ENCODE results near the gene AKR1A1. TPM values are rescaled to one million over a fixed set of nuclear protein-coding genes. Genes with fewer than 3 reads are reported as not detected.

The AKR1A1 gene
- total RNA-seq, 1 donor from 2014 or later: 175 TPM

GRCh38 chr1:45566722-45567121 is 16.1 kb downstream of the AKR1A1 start:
- Mint-ChIP-seq H3K4me1 (ENCODE audit: unreplicated experiment) (peaks cover 4% of the 10 kb centered on the region), H3K27ac (ENCODE audit: unreplicated experiment) (no peak overlapping the region), H3K9me3 (ENCODE audit: unreplicated experiment) (no peaks in the 10 kb centered on the region), H3K27me3 (ENCODE audit: unreplicated experiment) (no peaks in the 10 kb centered on the region), H3K36me3 (ENCODE audit: unreplicated experiment) (peaks cover 28% of the 10 kb centered on the region), H3K4me3 (ENCODE audit: unreplicated experiment) (no peak overlapping the region)
- TF ChIP-seq CTCF (IDR thresholded peaks at IDR 0.05): no peak
- DNase-seq (ENCODE audit: extremely low spot score, unreplicated experiment): no peak

GRCh38 chr1:45567911-45568310 is 17.3 kb downstream of the AKR1A1 start:
- Mint-ChIP-seq H3K4me3 (ENCODE audit: unreplicated experiment) (no peak overlapping the region), H3K4me1 (ENCODE audit: unreplicated experiment) (peaks cover 4% of the 10 kb centered on the region), H3K27ac (ENCODE audit: unreplicated experiment) (no peak overlapping the region), H3K27me3 (ENCODE audit: unreplicated experiment) (no peaks in the 10 kb centered on the region), H3K36me3 (ENCODE audit: unreplicated experiment) (peaks cover 24% of the 10 kb centered on the region), H3K9me3 (ENCODE audit: unreplicated experiment) (no peaks in the 10 kb centered on the region)
- no peak for DNase-seq (ENCODE audit: extremely low spot score, unreplicated experiment)
- no peak for TF ChIP-seq CTCF (IDR thresholded peaks at IDR 0.05)

- no peak for TF ChIP-seq CTCF (IDR thresholded peaks at IDR 0.05)
- DNase-seq (ENCODE audit: extremely low spot score, unreplicated experiment): no peak
- no peak overlapping the region for H3K4me3 Mint-ChIP-seq (ENCODE audit: unreplicated experiment)
- H3K9me3 Mint-ChIP-seq (ENCODE audit: unreplicated experiment): no peaks in the 10 kb centered on the region
- peaks cover 23% of the 10 kb centered on the region for H3K36me3 Mint-ChIP-seq (ENCODE audit: unreplicated experiment)
- H3K27ac Mint-ChIP-seq (ENCODE audit: unreplicated experiment): no peak overlapping the region
- peaks cover 4% of the 10 kb centered on the region for H3K4me1 Mint-ChIP-seq (ENCODE audit: unreplicated experiment)
- H3K27me3 Mint-ChIP-seq (ENCODE audit: unreplicated experiment): no peaks in the 10 kb centered on the region
Measured at GRCh38 chr1:45568421-45568820, 17.8 kb downstream of the AKR1A1 start.

GRCh38 chr1:45569571-45569961 is 18.9 kb downstream of the AKR1A1 start:
- H3K4me1 Mint-ChIP-seq (ENCODE audit: unreplicated experiment): no peaks in the 10 kb centered on the region
- no peaks in the 10 kb centered on the region for H3K27me3 Mint-ChIP-seq (ENCODE audit: unreplicated experiment)
- no peak for TF ChIP-seq CTCF (IDR thresholded peaks at IDR 0.05)
- H3K36me3 Mint-ChIP-seq (ENCODE audit: unreplicated experiment): peaks cover 19% of the 10 kb centered on the region
- no peaks in the 10 kb centered on the region for H3K9me3 Mint-ChIP-seq (ENCODE audit: unreplicated experiment)
- H3K27ac Mint-ChIP-seq (ENCODE audit: unreplicated experiment): peak overlapping the region; percentile 45
- DNase-seq (ENCODE audit: extremely low spot score, unreplicated experiment): no peak
- H3K4me3 Mint-ChIP-seq (ENCODE audit: unreplicated experiment): no peak overlapping the region

- Mint-ChIP-seq H3K4me3 (ENCODE audit: unreplicated experiment) (no peak overlapping the region), H3K27me3 (ENCODE audit: unreplicated experiment) (no peaks in the 10 kb centered on the region), H3K4me1 (ENCODE audit: unreplicated experiment) (no peaks in the 10 kb centered on the region), H3K27ac (ENCODE audit: unreplicated experiment) (peak overlapping the region; percentile 45), H3K9me3 (ENCODE audit: unreplicated experiment) (no peaks in the 10 kb centered on the region), H3K36me3 (ENCODE audit: unreplicated experiment) (peaks cover 19% of the 10 kb centered on the region)
- TF ChIP-seq CTCF (IDR thresholded peaks at IDR 0.05): peak; percentile 97
- DNase-seq (ENCODE audit: extremely low spot score, unreplicated experiment): no peak
Measured at GRCh38 chr1:45569962-45570581, 19.4 kb downstream of the AKR1A1 start.
